Body of pancreas (tissue), 4 donors: ENCODE data around the gene NTPCR. TPM values are rescaled to one million over a fixed set of nuclear protein-coding genes. Genes with fewer than 3 reads are reported as not detected.

ENCODE experiments used
- ATAC-seq: fragments of 150-250 bp; one replicate; pipeline ENCODE4 v1.9.1; 2016
- DNase-seq, 4 donors: peaks; one replicate each; pipeline ENCODE4 v3.0.0-alpha.2; 2019
- H3K27ac ChIP-seq, 4 donors: fragments of 200-600 bp; sonication (generic); 1 replicate in 3 of 4; 2 replicates in 1 of 4; pipeline versions ENCODE4 v1.5.1 to v1.6.1; 2016 to 2019; ENCODE audit warnings: mild to moderate bottlenecking in 1 of 4, mixed read lengths in 1 of 4, moderate library complexity in 1 of 4
- H3K27me3 ChIP-seq, 2 donors: fragments of 200-600 bp; sonication (generic); one replicate each; pipeline ENCODE4 v1.6.0; 2016; ENCODE audit warnings: mild to moderate bottlenecking in 1 of 2
- H3K36me3 ChIP-seq, 2 donors: fragments of 200-600 bp; sonication (generic); replicated peaks in 1 of 2; 2 replicates each; pipeline ENCODE4 v1.5.1; 2016; ENCODE audit warnings: low read depth in 2 of 2; ENCODE audit not compliant: insufficient read depth in 1 of 2
- H3K4me1 ChIP-seq: fragments of 200-600 bp; sonication (generic); one replicate; pipeline ENCODE4 v1.6.0; 2016
- H3K4me3 ChIP-seq, 2 donors: fragments of 200-600 bp; sonication (generic); 1 replicate in 1 of 2; 2 replicates in 1 of 2; pipeline ENCODE4 v1.5.1; 2016 to 2019
- H3K9me3 ChIP-seq, 3 donors: fragments of 200-600 bp; sonication (generic); 1 replicate in 2 of 3; 2 replicates in 1 of 3; pipeline ENCODE4 v1.5.1; 2016
- CTCF ChIP-seq, 7 experiments: fragments of 450-650 bp in 4 of 7; fragments of 200-600 bp in 3 of 7; sonication (generic) in 3 of 7; IDR thresholded peaks; one replicate each; pipeline ENCODE4 v1.5.1; 2016 to 2019; ENCODE audit warnings: antibody characterized with exemption in 7 of 7
- POLR2A ChIP-seq, 3 donors: fragments of 450-650 bp; IDR thresholded peaks; one replicate each; pipeline ENCODE4 v1.6.1; 2016; ENCODE audit warnings: antibody characterized with exemption in 3 of 3, mild to moderate bottlenecking in 2 of 3
- WGBS, 2 donors: methylation state at CpG; one replicate each; pipeline ENCODE4 v1.1.5; 2017; 5-methylcytosine and 5-hydroxymethylcytosine counted together
- intact Hi-C: fragments of 100-400 bp; cut with DNase I; formaldehyde crosslinking; loops from one replicate; pipeline ENCODE4 v1.15.1; 2023
- total RNA-seq, 2 donors: library from RNA; depleted of rRNA; stranded (reverse); fragments of >200 nt; gene quantifications; one replicate each; pipeline ENCODE4 v1.1.0, GENCODE V29; 2016

Gene NTPCR
- total RNA-seq, 2 donors from 2014 or later = 8.2 to 14.3 TPM

GRCh38 chr1:232951180-232951579 is 769 bp downstream of the NTPCR start:
- WGBS, 2 donors = 10 to 19% methylated on average over 5 of the region's 5 CpGs
- TF ChIP-seq CTCF (IDR thresholded peaks at IDR 0.05) = no peak
- TF ChIP-seq POLR2A (IDR thresholded peaks at IDR 0.05) = no peak
- Histone ChIP-seq H3K9me3 (no peaks in the 10 kb centered on the region), H3K27me3 (no peaks in the 10 kb centered on the region), H3K36me3 (no peaks in the 10 kb centered on the region), H3K4me1 (peaks cover 27% of the 10 kb centered on the region), H3K4me3 (peak overlapping the region in 1 of 2 donors; percentile 57), H3K27ac (peak overlapping the region in 3 of 4 donors; percentile 57 to 85 (median 77))
- DNase-seq (no peak), ATAC-seq (no peak)
- intact Hi-C loops = no loop called here

- no peak overlapping the region for H3K4me3 ChIP-seq
Measured at GRCh38 chr1:232951605-232952004, 1.2 kb downstream of the NTPCR start.

GRCh38 chr1:232952514-232953499 is 2.4 kb downstream of the NTPCR start:
- intact Hi-C loops = no loop called here
- TF ChIP-seq POLR2A (IDR thresholded peaks at IDR 0.05) = no peak
- peak; percentile 8 to 58 (median 55) for TF ChIP-seq CTCF (IDR thresholded peaks at IDR 0.05)
- 88 to 95% methylated on average over 2 of the region's 2 CpGs for WGBS, 2 donors
- H3K9me3 ChIP-seq = no peaks in the 10 kb centered on the region
- no peak overlapping the region for H3K4me3 ChIP-seq
- DNase-seq (peak; percentile 30 to 57 (median 50)), ATAC-seq (no peak)
- peaks cover 27% of the 10 kb centered on the region for H3K4me1 ChIP-seq
- H3K36me3 ChIP-seq = no peaks in the 10 kb centered on the region
- no peaks in the 10 kb centered on the region for H3K27me3 ChIP-seq
- H3K27ac ChIP-seq = no peak overlapping the region

More at GRCh38 chr1:232951605-232952004, 1.2 kb downstream of the NTPCR start:
- H3K4me1 ChIP-seq = peaks cover 27% of the 10 kb centered on the region
- no peaks in the 10 kb centered on the region for H3K9me3 ChIP-seq
- 6 to 32% methylated on average over 1 of the region's 1 CpG for WGBS, 2 donors
- DNase-seq = no peak
- H3K27ac ChIP-seq = peak overlapping the region in 2 of 4 donors; percentile 77 to 85
- intact Hi-C loops = no loop called here
- no peak for ATAC-seq
- TF ChIP-seq CTCF (IDR thresholded peaks at IDR 0.05) = no peak
- no peak for TF ChIP-seq POLR2A (IDR thresholded peaks at IDR 0.05)
- H3K36me3 ChIP-seq = no peaks in the 10 kb centered on the region
- no peaks in the 10 kb centered on the region for H3K27me3 ChIP-seq

- Histone ChIP-seq H3K36me3 (no peaks in the 10 kb centered on the region), H3K4me3 (no peak overlapping the region), H3K4me1 (peaks cover 24% of the 10 kb centered on the region), H3K27me3 (no peaks in the 10 kb centered on the region), H3K9me3 (no peaks in the 10 kb centered on the region), H3K27ac (no peak overlapping the region)
- intact Hi-C loops = no loop called here
- WGBS, 2 donors = 84 to 90% methylated on average over 4 of the region's 4 CpGs
- TF ChIP-seq POLR2A (IDR thresholded peaks at IDR 0.05) = no peak
- ATAC-seq (no peak), DNase-seq (no peak)
Measured at GRCh38 chr1:232954594-232955365, 4.4 kb downstream of the NTPCR start.

GRCh38 chr1:232956081-232956480 is 5.7 kb downstream of the NTPCR start:
- Histone ChIP-seq H3K4me1 (peaks cover 21% of the 10 kb centered on the region), H3K4me3 (no peak overlapping the region), H3K9me3 (no peaks in the 10 kb centered on the region), H3K36me3 (no peaks in the 10 kb centered on the region), H3K27me3 (no peaks in the 10 kb centered on the region), H3K27ac (peak overlapping the region in 1 of 4 donors; percentile 36)
- TF ChIP-seq POLR2A (IDR thresholded peaks at IDR 0.05) = no peak
- TF ChIP-seq CTCF (IDR thresholded peaks at IDR 0.05) = no peak
- peak; percentile 34 for ATAC-seq
- 74 to 77% methylated on average over 6 of the region's 6 CpGs for whole genome bisulfite sequencing, 2 donors
- intact Hi-C loops = no loop called here
- DNase-seq = no peak
